Brain microvascular endothelial cell (primary cell): ENCODE data around the gene RHBDD1.

Source experiments
- DNase-seq: peaks from one replicate; pipeline ENCODE4 v3.0.0-alpha.2; 2020
- H3K27ac ChIP-seq: fragments of 250-450 bp; sonication (Bioruptor Pico); 2 replicates; pipeline ENCODE4 v1.5.1; 2020; ENCODE audit warnings: mild to moderate bottlenecking, moderate library complexity
- H3K27me3 ChIP-seq: fragments of 250-450 bp; sonication (Bioruptor Pico); replicated peaks from 2 replicates; pipeline ENCODE4 v1.5.1; 2020; ENCODE audit warnings: mild to moderate bottlenecking
- H3K36me3 ChIP-seq: fragments of 250-450 bp; sonication (Bioruptor Pico); replicated peaks from 2 replicates; pipeline ENCODE4 v1.5.1; 2020; ENCODE audit warnings: mild to moderate bottlenecking
- H3K4me3 ChIP-seq: 2 replicates; pipeline ENCODE4 v1.5.1; 2011; ENCODE audit warnings: low read depth, mild to moderate bottlenecking, control low read depth, low read length, moderate library complexity
- in situ Hi-C: cut with HindIII; loops from 2 replicates; pipeline ENCODE4 v1.10.0; 2017; ENCODE audit warnings: low sequenced_read_pairs, low pct_ligation_motif_present
- TF ChIP-seq, protein P1 (sequence below): IDR thresholded peaks from 2 replicates; pipeline ENCODE4 v1.5.1; 2011; ENCODE audit warnings: low read depth, mild to moderate bottlenecking, moderate library complexity, low read length, control low read depth, inconsistent platforms; ENCODE audit errors: missing control alignments

RHBDD1 gene

DNA sequence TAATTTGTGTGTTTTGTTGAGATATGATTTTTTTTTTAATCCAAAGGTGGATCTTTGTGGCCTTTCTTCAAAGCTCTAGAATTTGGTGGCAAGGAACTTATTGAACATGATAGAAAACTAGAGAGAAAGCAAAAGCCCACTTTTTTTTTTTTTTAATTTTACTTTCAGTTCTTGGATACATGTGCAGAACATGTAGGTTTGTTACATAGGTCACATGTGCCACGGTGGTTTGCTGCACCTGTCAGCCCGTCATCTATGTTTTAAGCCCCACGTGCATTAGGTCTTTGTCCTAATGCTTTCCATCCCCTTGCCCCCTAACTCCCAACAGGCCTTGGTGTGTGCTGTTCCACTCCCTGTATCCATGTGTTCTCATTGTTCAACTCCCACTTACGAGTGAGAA, 135.9 kb downstream of the RHBDD1 start:
- no peaks in the 10 kb centered on the region for H3K36me3 ChIP-seq
- H3K27me3 ChIP-seq: no peaks in the 10 kb centered on the region
- DNase-seq: no peak
- no peak overlapping the region for H3K4me3 ChIP-seq
- in situ Hi-C loops: no loop called here
- H3K27ac ChIP-seq: no peak overlapping the region
- TF ChIP-seq, protein P1, sequence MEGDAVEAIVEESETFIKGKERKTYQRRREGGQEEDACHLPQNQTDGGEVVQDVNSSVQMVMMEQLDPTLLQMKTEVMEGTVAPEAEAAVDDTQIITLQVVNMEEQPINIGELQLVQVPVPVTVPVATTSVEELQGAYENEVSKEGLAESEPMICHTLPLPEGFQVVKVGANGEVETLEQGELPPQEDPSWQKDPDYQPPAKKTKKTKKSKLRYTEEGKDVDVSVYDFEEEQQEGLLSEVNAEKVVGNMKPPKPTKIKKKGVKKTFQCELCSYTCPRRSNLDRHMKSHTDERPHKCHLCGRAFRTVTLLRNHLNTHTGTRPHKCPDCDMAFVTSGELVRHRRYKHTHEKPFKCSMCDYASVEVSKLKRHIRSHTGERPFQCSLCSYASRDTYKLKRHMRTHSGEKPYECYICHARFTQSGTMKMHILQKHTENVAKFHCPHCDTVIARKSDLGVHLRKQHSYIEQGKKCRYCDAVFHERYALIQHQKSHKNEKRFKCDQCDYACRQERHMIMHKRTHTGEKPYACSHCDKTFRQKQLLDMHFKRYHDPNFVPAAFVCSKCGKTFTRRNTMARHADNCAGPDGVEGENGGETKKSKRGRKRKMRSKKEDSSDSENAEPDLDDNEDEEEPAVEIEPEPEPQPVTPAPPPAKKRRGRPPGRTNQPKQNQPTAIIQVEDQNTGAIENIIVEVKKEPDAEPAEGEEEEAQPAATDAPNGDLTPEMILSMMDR: no peak

DNA sequence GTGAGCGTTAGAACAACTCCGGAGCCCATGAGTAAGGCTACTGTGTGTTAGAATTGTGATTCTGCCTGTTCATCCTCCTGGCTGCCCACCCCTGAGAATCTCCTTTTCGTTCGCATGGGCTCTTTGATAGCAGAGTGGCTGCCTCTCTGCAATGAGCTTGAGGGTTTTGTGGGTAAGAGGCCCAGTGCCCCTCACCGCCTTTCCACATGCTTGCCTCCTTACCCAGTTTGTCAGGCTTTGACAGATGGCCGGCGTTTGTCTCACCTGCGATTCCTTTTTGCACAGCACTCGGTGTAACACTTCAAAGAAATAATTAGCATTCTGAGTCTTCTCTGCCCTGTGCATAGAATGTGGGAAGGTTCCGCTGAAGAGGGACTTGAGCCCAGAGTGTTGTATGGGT, 138.0 kb downstream of the RHBDD1 start:
- DNase-seq: no peak
- TF ChIP-seq, protein P1: no peak
- in situ Hi-C loops: no loop called here
- no peaks in the 10 kb centered on the region for H3K36me3 ChIP-seq
- no peaks in the 10 kb centered on the region for H3K27me3 ChIP-seq
- no peak overlapping the region for H3K4me3 ChIP-seq
- no peak overlapping the region for H3K27ac ChIP-seq

DNA sequence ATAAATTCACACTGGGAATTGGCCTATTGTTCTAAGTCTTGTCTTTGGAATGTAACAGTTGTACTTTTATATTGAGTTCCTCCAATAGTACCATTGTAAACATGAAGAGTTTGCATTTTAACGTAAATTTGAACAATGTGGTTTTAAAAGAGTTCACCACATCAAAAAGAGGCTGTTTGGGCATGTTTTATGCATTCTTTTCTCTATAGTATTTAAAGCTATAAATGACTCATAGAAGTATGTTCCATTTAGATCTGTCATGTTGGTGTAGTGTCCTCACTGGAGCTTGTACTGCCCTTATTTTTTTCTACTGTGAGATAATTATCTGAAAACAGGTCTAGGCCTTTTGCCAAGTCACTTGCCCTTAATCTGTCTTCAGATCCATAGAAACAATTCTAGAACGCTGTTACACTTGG, 141.9 kb downstream of the RHBDD1 start:
- Histone ChIP-seq H3K4me3 (no peak overlapping the region), H3K27ac (no peak overlapping the region), H3K36me3 (no peaks in the 10 kb centered on the region), H3K27me3 (no peaks in the 10 kb centered on the region)
- TF ChIP-seq, protein P1: no peak
- peak; percentile 20 for DNase-seq
- in situ Hi-C loops: no loop called here

DNA sequence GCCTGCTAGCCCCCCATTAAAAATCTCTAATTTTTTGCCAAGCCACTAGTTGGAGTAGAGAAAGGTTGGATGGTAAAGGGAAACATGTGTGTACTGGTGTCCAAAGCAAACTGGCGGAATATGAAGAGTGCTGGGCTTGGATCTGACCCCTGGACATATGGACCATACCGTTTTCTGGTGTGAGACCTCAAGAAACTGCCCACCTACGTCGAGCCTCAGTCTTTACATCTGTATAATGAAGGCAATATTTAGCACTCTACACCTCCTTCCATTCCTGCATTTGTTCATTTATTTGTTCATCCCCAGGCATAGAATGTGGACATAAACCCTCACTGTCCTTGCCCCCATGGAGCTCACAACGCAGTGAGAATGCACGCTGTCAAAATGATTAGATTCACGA, 142.4 kb downstream of the RHBDD1 start:
- no peak overlapping the region for H3K4me3 ChIP-seq
- no peaks in the 10 kb centered on the region for H3K36me3 ChIP-seq
- H3K27ac ChIP-seq: no peak overlapping the region
- DNase-seq: no peak
- no peaks in the 10 kb centered on the region for H3K27me3 ChIP-seq
- in situ Hi-C loops: no loop called here
- TF ChIP-seq, protein P1: no peak

DNA sequence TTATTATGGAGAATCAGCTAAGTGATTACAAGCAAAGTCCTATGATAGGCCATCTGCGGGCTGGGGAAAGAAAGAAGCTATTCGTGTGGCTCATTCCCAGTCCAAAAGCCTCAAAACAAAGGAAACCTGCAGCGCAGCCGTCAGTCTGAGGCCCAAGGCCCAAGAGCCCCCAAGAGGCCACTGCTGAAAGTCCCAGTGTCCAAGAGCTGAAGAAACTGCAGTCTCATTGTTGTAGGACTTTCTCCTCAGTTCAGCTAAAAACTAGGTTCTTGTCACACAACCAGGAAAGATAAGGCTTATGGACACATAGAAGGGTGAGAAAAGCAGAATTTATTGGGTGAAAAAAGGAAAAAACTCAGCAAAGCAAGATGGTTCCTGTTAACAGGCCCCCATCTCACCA, 143.2 kb downstream of the RHBDD1 start:
- Histone ChIP-seq H3K27me3 (no peaks in the 10 kb centered on the region), H3K4me3 (no peak overlapping the region), H3K36me3 (no peaks in the 10 kb centered on the region), H3K27ac (no peak overlapping the region)
- no peak for DNase-seq
- TF ChIP-seq, protein P1: peak; percentile 15
- in situ Hi-C loops: no loop called here

DNA sequence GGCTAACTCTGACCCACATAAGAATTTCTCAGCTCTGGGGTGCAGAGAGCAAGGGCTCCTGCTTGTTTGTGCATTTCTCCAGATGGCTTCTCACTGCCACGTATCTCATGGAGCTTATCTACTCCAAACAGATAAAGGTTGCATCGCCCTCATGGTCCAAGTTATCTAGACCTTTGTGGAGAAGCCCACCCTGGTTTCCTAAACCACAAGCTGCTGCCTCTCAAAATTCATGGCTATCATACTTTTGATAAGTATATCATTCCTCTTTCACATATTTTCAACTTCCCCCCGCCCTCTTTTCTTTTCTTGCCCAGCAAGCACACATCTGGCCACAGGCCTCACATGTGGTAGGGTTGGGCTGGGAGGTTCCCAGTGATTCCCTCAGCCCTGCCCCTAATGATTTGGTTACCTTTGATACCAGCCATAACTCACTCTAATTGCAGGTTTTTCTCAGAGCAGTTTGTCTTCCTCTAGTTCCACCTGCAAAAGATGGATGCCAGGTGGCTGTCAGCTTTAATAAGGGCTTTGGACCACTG, 146.0 kb downstream of the RHBDD1 start:
- Histone ChIP-seq H3K4me3 (no peak overlapping the region), H3K27me3 (no peaks in the 10 kb centered on the region), H3K36me3 (no peaks in the 10 kb centered on the region), H3K27ac (no peak overlapping the region)
- DNase-seq: no peak
- in situ Hi-C loops: no loop called here
- TF ChIP-seq, protein P1: no peak
